IMR-90 (cell line): ENCODE measurements around the gene ZBP1. TPM values are rescaled to one million over a fixed set of nuclear protein-coding genes. Genes with fewer than 3 reads are reported as not detected.

ENCODE experiments used
- polyA plus RNA-seq, 3 experiments: library from polyadenylated mRNA; depleted of rRNA; stranded (reverse); fragments of >200 nt; gene quantifications; 2 replicates each; pipeline ENCODE4 v1.2.3, GENCODE V29; 2012; ENCODE audit warnings: low replicate concordance in 1 of 3
- total RNA-seq: library from RNA; depleted of rRNA; stranded (reverse); fragments of >200 nt; gene quantifications from 2 replicates; pipeline ENCODE4 v1.2.3, GENCODE V29; 2012; rRNA removed

ZBP1 gene
- total and polyA plus RNA-seq, 2 of the 4 experiments (the other 2 are of a cell fraction) = not detected

Other genes with a start within 250 kb of the ZBP1 start
- gene RBM38, start 229.0 kb downstream of the ZBP1 start, total RNA-seq = 5.2 and 6.9 TPM in 2 replicates
- gene RBM38, start 229.0 kb downstream of the ZBP1 start, polyA plus RNA-seq (2012; rRNA removed) = 11.9 and 14.6 TPM in 2 replicates
- gene CTCFL, start 95.3 kb downstream of the ZBP1 start, total RNA-seq = not detected in 2 replicates
- gene CTCFL, start 95.3 kb downstream of the ZBP1 start, polyA plus RNA-seq (2012; rRNA removed) = not detected in 2 replicates
- gene PCK1, start 59.3 kb downstream of the ZBP1 start, total RNA-seq = not detected in 2 replicates
- gene PCK1, start 59.3 kb downstream of the ZBP1 start, polyA plus RNA-seq (2012; rRNA removed) = not detected in 2 replicates
- 1.4 and 2.0 TPM in 2 replicates for gene PMEPA1, start 89.6 kb upstream of the ZBP1 start, total RNA-seq
- 6.9 and 11.0 TPM in 2 replicates for gene PMEPA1, start 89.6 kb upstream of the ZBP1 start, polyA plus RNA-seq (2012; rRNA removed)